Small intestine (tissue), 7 donors: ENCODE data around the gene GOPC. TPM values are rescaled to one million over a fixed set of nuclear protein-coding genes. Genes with fewer than 3 reads are reported as not detected.
"Not testable (repeated sequence)": the region's sequence is repeated elsewhere in the genome, so short reads cannot be mapped to it uniquely, and the experiment has no call there.

Source experiments
- DNase-seq, 2 donors: peaks; one replicate each; pipeline versions ENCODE4 v3.0.0 to v3.0.0-alpha.2; 2013
- FAIRE-seq: peaks from 2 replicates; lab custom pipeline; 2012; peaks lifted over from hg19 to GRCh38; lab: Jason Lieb, UNC
- H3K27ac ChIP-seq, 3 donors: one replicate each; pipeline ENCODE4 v1.5.1; 2013; ENCODE audit warnings: low read length in 2 of 3, mild to moderate bottlenecking in 2 of 3, control low read depth in 1 of 3, inconsistent platforms in 1 of 3, low read depth in 1 of 3, moderate library complexity in 1 of 3
- H3K27me3 ChIP-seq, 3 donors: one replicate each; pipeline ENCODE4 v1.6.1; 2013; ENCODE audit warnings: low read length in 3 of 3, inconsistent platforms in 1 of 3; ENCODE audit not compliant: control insufficient read depth in 3 of 3, insufficient read depth in 3 of 3
- H3K36me3 ChIP-seq, 3 donors: one replicate each; pipeline ENCODE4 v1.6.1; 2013; ENCODE audit warnings: low read length in 3 of 3, inconsistent platforms in 1 of 3, low read depth in 1 of 3, mild to moderate bottlenecking in 1 of 3, moderate library complexity in 1 of 3; ENCODE audit not compliant: control insufficient read depth in 3 of 3, insufficient read depth in 2 of 3
- H3K4me1 ChIP-seq, 3 donors: one replicate each; pipeline ENCODE4 v1.6.1; 2013; ENCODE audit warnings: low read length in 2 of 3, inconsistent platforms in 1 of 3, low read depth in 1 of 3, mild to moderate bottlenecking in 1 of 3, moderate library complexity in 1 of 3; ENCODE audit not compliant: control insufficient read depth in 3 of 3, insufficient read depth in 2 of 3
- H3K4me3 ChIP-seq, 3 donors: one replicate each; pipeline ENCODE4 v1.5.1; 2013; ENCODE audit warnings: low read length in 3 of 3, control low read depth in 1 of 3, inconsistent platforms in 1 of 3, low read depth in 1 of 3, mild to moderate bottlenecking in 1 of 3, moderate library complexity in 1 of 3
- H3K9me3 ChIP-seq, 2 donors: one replicate each; pipeline ENCODE4 v1.6.1; 2013; ENCODE audit warnings: low read depth in 1 of 2, low read length in 1 of 2; ENCODE audit not compliant: control insufficient read depth in 2 of 2, insufficient read depth in 1 of 2
- WGBS, 3 donors: extraction: QIAGEN DNeasy Blood & Tissue Kit; methylation state at CpG; one replicate each; pipeline ENCODE4 v1.1.7; 2013; 5-methylcytosine and 5-hydroxymethylcytosine counted together
- polyA plus RNA-seq, 4 donors: library from polyadenylated mRNA; stranded (reverse) in 3 of 4; unstranded in 1 of 4; fragments of 200-250 nt in 3 of 4; fragments of 120-200 nt in 1 of 4; gene quantifications; one replicate each; pipeline versions ENCODE4 v1.2.1 to v1.2.3, GENCODE V29; 2013
- donor health status: healthy with polysubstance abuse.
- donor health status: control.
- donor health status: control.
- donor health status: Bipolar disorder and iron deficiency.
- donor health status: healthy.

GOPC gene
- polyA plus RNA-seq, 4 donors: 7.6 to 44.1 (median 11.8) TPM

GRCh38 chr6:117530467-117531242, 71.7 kb downstream of the GOPC start:
- FAIRE-seq: no peak
- no peak overlapping the region for H3K27ac ChIP-seq

GRCh38 chr6:117525607-117526006, 76.7 kb downstream of the GOPC start:
- H3K27ac ChIP-seq: no peak overlapping the region
- 81 to 93% (median 93%) methylated on average over 2 of the region's 2 CpGs for WGBS, 3 donors
- FAIRE-seq (no peak), DNase-seq (no peak)
- H3K27me3 ChIP-seq: no peaks in the 10 kb centered on the region
- no peaks in the 10 kb centered on the region for H3K9me3 ChIP-seq
- H3K36me3 ChIP-seq: peaks cover 0 to 2% (median 1%) of the 10 kb centered on the region in 3 donors
- no peak overlapping the region for H3K4me3 ChIP-seq
- H3K4me1 ChIP-seq: no peaks in the 10 kb centered on the region

More at GRCh38 chr6:117530467-117531242, 71.7 kb downstream of the GOPC start:
- 91 to 98% (median 95%) methylated on average over 4 of the region's 4 CpGs for WGBS, 3 donors
- DNase-seq: no peak
- no peaks in the 10 kb centered on the region for H3K4me1 ChIP-seq
- no peaks in the 10 kb centered on the region for H3K9me3 ChIP-seq
- peaks cover 0 to 3% (median 0%) of the 10 kb centered on the region in 3 donors for H3K36me3 ChIP-seq
- H3K27me3 ChIP-seq: no peaks in the 10 kb centered on the region
- no peak overlapping the region for H3K4me3 ChIP-seq

GRCh38 chr6:117521791-117522502, 80.4 kb downstream of the GOPC start:
- Histone ChIP-seq H3K36me3 (peaks cover 0 to 12% (median 2%) of the 10 kb centered on the region in 3 donors), H3K9me3 (peaks cover 0 to 6% of the 10 kb centered on the region in 2 donors), H3K27me3 (no peaks in the 10 kb centered on the region), H3K4me3 (no peak overlapping the region), H3K27ac (no peak overlapping the region), H3K4me1 (peaks cover 0 to 8% (median 0%) of the 10 kb centered on the region in 3 donors)
- no peak for DNase-seq
- no peak for FAIRE-seq
- 90 to 94% (median 93%) methylated on average over 5 of the region's 5 CpGs for WGBS, 3 donors

GRCh38 chr6:117520603-117521395, 81.5 kb downstream of the GOPC start:
- Histone ChIP-seq H3K4me1 (peaks cover 0 to 8% (median 0%) of the 10 kb centered on the region in 3 donors), H3K36me3 (peaks cover 0 to 12% (median 2%) of the 10 kb centered on the region in 3 donors), H3K27me3 (no peaks in the 10 kb centered on the region), H3K4me3 (no peak overlapping the region), H3K9me3 (peaks cover 0 to 9% of the 10 kb centered on the region in 2 donors), H3K27ac (no peak overlapping the region)
- DNase-seq (no peak), FAIRE-seq (no peak)
- 88 to 94% (median 90%) methylated on average over 4 of the region's 4 CpGs for WGBS, 3 donors

- H3K27me3 ChIP-seq: no peaks in the 10 kb centered on the region
- peaks cover 0 to 12% (median 2%) of the 10 kb centered on the region in 3 donors for H3K36me3 ChIP-seq
- 93 to 97% (median 96%) methylated on average over 6 of the region's 6 CpGs for WGBS, 3 donors
- H3K27ac ChIP-seq: no peak overlapping the region
- H3K9me3 ChIP-seq: peaks cover 0 to 9% of the 10 kb centered on the region in 2 donors
- FAIRE-seq (no peak), DNase-seq (no peak)
- H3K4me3 ChIP-seq: no peak overlapping the region
- peaks cover 0 to 10% (median 0%) of the 10 kb centered on the region in 3 donors for H3K4me1 ChIP-seq
Observed at GRCh38 chr6:117518870-117519269, 83.4 kb downstream of the GOPC start.

- H3K4me1 ChIP-seq, H3K27ac ChIP-seq, DNase-seq, FAIRE-seq, H3K27me3 ChIP-seq, H3K4me3 ChIP-seq, H3K9me3 ChIP-seq: not testable (repeated sequence)
- WGBS, 3 donors: 67 to 87% (median 85%) methylated on average over 5 of the region's 5 CpGs
- H3K36me3 ChIP-seq: peaks cover 0 to 12% (median 2%) of the 10 kb centered on the region in 3 donors
Observed at GRCh38 chr6:117517995-117518394, 84.3 kb downstream of the GOPC start.

- no peak for FAIRE-seq
Observed at GRCh38 chr6:117515326-117515725, 87.0 kb downstream of the GOPC start.

GRCh38 chr6:117514655-117515054, 87.7 kb downstream of the GOPC start:
- Histone ChIP-seq H3K4me3 (no peak overlapping the region), H3K27me3 (no peaks in the 10 kb centered on the region), H3K4me1 (peaks cover 0 to 10% (median 0%) of the 10 kb centered on the region in 3 donors), H3K27ac (no peak overlapping the region), H3K36me3 (peaks cover 0 to 6% (median 0%) of the 10 kb centered on the region in 3 donors), H3K9me3 (peaks cover 0 to 9% of the 10 kb centered on the region in 2 donors)
- FAIRE-seq (no peak), DNase-seq (no peak)
- WGBS, 3 donors: 69 to 75% (median 73%) methylated on average over 1 of the region's 1 CpG

More at GRCh38 chr6:117515326-117515725, 87.0 kb downstream of the GOPC start:
- Histone ChIP-seq H3K4me3 (no peak overlapping the region), H3K27ac (no peak overlapping the region), H3K27me3 (no peaks in the 10 kb centered on the region), H3K36me3 (peaks cover 0 to 8% (median 0%) of the 10 kb centered on the region in 3 donors), H3K9me3 (peaks cover 0 to 9% of the 10 kb centered on the region in 2 donors), H3K4me1 (peaks cover 0 to 10% (median 0%) of the 10 kb centered on the region in 3 donors)
- DNase-seq: no peak
